ENCODE data around the gene ASH1L.
"Not testable (repeated sequence)": the region's sequence is repeated elsewhere in the genome, so short reads cannot be mapped to it uniquely, and the experiment has no call there.

ASH1L gene

DNA sequence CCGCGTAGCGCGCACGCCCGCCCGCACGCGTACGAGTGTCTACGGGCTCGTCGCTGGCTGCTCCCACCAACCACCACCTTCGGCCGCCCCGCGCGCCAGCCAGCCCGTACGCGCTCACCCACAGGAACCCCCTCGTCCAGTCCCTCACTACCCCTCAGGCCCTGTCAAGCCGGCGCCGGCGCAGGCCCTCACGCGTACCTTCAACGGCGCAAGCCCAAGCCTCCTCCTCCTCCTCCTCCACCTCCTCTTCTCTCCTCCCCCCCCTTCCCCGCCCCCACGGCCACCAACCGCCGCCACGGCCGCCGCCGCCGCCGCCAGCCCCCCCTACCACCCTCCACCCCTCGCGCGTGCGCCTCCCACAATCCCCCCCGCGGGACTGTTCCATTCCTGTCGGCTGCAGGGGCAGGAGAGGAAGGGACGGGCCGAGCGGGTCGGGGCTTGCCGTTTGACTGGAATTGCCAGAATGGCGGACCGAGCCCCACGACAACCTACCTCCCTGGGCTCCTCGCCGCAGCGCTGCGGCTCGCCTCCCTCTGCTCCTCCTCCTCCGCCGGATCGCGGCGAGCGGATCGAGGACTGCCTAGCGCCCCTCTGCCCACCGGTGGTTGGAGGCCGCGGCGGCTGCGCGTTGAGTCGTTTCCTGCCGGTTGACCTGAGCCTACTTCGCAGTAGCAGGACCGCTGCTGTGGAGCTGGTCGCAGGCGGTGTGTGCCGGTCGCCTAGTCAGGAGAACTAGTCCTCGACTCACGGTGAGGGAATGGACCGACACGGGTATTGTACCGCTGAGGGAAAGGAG lies at the start of gene ASH1L:
ASH1L (minus strand) TSS at position 223 of the 796 bp plus-strand sequence. CDS start 41,284 bp downstream, outside the sequence.
- peak; percentile 90 for DNase-seq (ENCODE audit: low read depth)

DNA sequence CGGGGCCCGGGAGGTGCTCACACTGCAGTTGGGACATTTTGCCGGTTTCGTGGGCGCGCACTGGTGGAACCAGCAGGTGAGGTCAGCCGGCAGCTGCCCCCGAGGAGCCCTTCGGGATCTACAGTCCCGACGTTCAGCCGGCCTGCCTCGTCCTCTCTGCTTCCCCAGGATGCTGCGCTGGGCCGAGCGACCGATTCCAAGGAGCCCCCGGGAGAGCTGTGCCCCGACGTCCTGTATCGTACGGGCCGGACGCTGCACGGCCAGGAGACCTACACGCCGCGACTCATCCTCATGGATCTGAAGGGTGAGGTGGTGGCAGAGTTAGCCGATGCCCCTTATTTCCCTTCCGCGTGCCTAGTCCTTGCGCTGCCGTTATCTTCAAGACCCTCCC lies 47.6 kb upstream of the ASH1L start:
- not testable (repeated sequence) for DNase-seq (ENCODE audit: low read depth)

- DNase-seq (ENCODE audit: low read depth) = peak; percentile 92
These were observed 47.1 kb upstream of the ASH1L start, which contains the start of gene MSTO1 for GRCh38 chr1:155609515-155610256. Gene MSTO1, plus strand, starts transcription at chr1:155610218. Its CDS starts 31 bp downstream, at chr1:155610249.

DNA sequence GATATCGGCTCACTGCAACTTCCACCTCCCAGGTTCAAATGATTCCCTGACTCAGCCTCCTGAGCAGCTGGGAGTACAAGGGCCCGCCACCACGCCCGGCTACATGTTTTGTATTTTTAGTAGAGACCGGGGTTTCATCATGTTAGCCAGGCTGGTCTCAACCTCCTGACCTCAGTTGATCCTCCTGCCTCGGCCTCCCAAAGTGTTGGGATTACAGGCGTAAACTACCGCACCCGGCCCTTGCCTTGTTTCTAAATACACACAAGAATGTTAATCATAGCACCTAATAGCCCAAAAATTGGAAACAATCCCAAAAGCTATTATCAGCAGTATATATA lies 46.3 kb upstream of the ASH1L start:
- no peak for DNase-seq (ENCODE audit: low read depth)

DNA sequence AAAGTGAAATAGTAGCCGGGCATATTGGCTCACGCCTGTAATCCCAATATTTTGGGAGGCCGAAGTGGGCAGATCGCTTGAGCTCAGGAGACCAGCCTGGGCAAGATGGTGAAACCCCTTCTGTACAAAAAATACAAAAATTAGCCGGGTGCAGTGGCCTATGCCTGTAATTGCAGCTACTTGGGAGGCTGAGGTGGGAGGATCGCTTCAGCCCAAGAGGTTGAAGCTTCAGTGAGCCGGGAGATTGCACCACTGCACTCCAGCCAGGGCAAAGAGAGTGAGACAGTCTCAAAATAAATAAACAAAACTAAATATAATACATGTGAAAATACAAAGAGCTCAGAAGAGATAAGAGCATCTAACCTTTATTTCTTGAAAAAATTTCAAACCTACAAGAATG lies 45.1 kb upstream of the ASH1L start:
- DNase-seq (ENCODE audit: low read depth) = no peak

GRCh38 chr1:155599828-155600572 lies 37.4 kb upstream of the ASH1L start:
- DNase-seq (ENCODE audit: low read depth) = not testable (repeated sequence)

DNA sequence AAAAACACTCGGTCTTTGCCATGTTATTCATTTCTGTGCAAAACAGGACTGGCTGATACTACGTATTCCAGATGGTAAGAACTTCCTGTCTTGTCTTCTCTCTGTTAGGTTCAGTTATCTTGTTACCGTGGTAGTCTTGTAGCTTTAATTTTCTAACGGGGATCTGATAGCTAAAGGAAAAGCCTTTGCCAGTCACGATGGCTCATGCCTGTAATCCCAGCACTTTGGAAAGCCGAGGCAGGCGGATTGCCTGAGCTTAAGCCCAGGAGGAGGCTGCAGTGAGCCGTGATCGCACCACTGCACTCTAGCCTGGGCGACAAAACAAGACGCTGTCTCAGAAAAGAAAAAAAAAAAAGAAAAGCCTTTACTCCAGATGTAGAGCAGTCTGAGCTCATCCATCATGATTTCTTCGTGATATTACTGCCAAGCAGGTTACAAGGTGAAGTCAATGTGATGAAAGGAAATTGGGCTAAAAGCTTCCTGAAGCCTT lies 36.3 kb upstream of the ASH1L start:
- DNase-seq (ENCODE audit: low read depth) = no peak

DNA sequence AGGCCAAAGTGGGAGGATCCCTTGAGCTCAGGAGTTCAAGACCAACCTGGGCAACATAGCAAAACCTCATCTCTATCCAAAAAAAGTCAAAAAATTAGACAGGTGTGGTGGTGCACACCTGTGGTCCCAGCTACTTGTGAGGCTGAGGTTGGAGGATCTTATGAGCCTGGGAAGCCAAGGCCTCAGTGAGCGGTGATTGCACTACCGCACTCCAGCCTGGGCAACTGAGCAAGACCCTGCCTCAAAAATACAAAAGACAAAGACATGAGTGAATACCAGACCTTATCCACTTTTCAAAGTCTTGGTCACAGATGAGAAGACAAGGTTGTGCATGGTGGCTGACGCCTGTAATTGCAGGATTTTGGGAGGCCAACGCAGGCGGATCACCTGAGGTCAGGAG lies 34.3 kb upstream of the ASH1L start:
- no peak for DNase-seq (ENCODE audit: low read depth)

DNA sequence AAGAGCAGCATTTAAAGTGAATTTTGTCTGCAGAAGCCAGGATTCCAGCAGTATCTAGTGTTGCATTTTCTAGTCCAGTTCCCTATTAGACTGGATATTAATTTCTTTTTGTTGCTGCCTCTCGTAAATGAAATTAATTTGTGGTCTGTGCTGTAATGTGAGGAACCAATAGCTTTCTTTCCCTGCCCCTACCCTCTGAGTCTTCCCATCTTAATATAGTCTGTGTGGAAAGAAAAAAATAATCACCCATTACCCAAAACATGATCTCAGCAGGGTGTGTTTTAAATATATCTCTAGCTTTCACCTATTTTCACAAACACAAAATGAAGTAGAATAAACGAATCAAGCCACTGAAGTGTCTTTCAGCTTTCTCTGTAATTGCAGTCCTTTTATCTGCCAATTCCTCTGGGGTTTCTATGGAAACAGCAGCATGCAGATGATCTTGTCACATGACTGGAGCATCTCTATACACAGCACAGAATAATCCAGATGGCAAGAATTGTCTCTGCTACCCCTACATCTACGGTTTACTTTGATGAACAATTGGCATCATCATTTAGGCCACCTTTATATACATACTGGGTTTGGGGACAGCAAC lies 33.4 kb upstream of the ASH1L start:
- DNase-seq (ENCODE audit: low read depth) = not testable (repeated sequence)

- peak; percentile 11 for DNase-seq (ENCODE audit: low read depth)
These were observed 29.2 kb upstream of the ASH1L start for GRCh38 chr1:155591770-155592169.

- DNase-seq (ENCODE audit: low read depth) = not testable (repeated sequence)
These were observed 28.1 kb upstream of the ASH1L start for GRCh38 chr1:155590516-155591247.

- DNase-seq (ENCODE audit: low read depth) = not testable (repeated sequence)
These were observed 26.7 kb upstream of the ASH1L start for GRCh38 chr1:155589282-155589681.

- DNase-seq (ENCODE audit: low read depth) = not testable (repeated sequence)
These were observed 21.2 kb upstream of the ASH1L start for GRCh38 chr1:155583846-155584245.

DNA sequence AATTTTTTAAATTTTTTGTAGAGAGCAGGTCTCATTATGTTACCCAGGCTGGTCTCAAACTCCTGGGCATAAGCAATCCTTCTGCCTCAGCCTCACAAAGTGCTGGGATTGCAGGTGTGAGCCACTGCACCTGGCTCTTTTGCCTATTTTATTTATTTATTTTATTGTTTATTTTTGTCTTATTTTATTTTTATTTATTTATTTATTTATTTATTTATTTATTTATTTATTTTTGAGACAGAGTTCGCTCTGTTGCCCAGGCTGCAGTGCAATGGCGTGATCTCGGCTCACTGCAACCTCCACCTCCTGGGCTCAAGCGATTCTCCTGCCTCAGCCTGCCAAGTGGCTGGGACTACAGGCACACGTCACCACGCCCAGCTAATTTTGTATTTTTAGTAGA lies 13.0 kb upstream of the ASH1L start:
- DNase-seq (ENCODE audit: low read depth) = not testable (repeated sequence)

- no peak for DNase-seq (ENCODE audit: low read depth)
These were observed 11.5 kb upstream of the ASH1L start for GRCh38 chr1:155574077-155574476.

DNA sequence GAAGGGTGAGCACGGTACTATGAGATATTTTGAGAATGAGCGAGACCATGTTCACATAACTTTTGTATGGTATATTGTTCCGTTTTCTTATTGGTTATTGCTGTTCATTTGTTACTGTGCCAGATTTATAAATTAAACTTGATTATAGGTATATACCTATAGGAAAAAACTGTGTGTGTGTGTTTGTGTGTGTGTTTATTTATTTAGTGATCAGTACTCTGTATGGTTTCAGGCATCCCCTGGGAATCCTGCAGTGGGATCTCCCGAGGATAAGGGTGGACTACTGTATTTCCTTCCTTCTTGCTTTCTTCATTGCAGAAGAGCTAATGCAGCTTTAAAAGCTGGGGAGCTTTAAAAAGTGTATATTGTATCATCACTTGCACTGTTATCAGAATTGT lies 8.0 kb upstream of the ASH1L start:
- no peak for DNase-seq (ENCODE audit: low read depth)

- DNase-seq (ENCODE audit: low read depth) = no peak
These were observed 7.5 kb upstream of the ASH1L start for GRCh38 chr1:155569988-155570592.

GRCh38 chr1:155563377-155564022 lies 897 bp upstream of the ASH1L start:
- DNase-seq (ENCODE audit: low read depth) = not testable (repeated sequence)

- DNase-seq (ENCODE audit: low read depth) = peak; percentile 44
These were observed 623 bp downstream of the ASH1L start for GRCh38 chr1:155561779-155562580.
